Stimulated activated CD8-positive, alpha-beta memory T cell treated with anti-CD3 and anti-CD28 coated beads, Interleukin-15, amount 100 ng/mL, for 48 hours (primary cell): Measurements from ENCODE around the gene ESPN.
"Not testable (repeated sequence)": the region's sequence is repeated elsewhere in the genome, so short reads cannot be mapped to it uniquely, and the experiment has no call there.

Experiments
- DNase-seq, 2 donors: peaks; one replicate each; pipeline ENCODE4 v3.0.0-alpha.2; 2020; ENCODE audit warnings: low read depth in 2 of 2

Gene ESPN

GRCh38 chr1:6448749-6449631, 24.4 kb downstream of the ESPN start:
- DNase-seq, result no peak

- DNase-seq, result no peak
Measured at GRCh38 chr1:6450005-6450450, 25.5 kb downstream of the ESPN start.

DNA sequence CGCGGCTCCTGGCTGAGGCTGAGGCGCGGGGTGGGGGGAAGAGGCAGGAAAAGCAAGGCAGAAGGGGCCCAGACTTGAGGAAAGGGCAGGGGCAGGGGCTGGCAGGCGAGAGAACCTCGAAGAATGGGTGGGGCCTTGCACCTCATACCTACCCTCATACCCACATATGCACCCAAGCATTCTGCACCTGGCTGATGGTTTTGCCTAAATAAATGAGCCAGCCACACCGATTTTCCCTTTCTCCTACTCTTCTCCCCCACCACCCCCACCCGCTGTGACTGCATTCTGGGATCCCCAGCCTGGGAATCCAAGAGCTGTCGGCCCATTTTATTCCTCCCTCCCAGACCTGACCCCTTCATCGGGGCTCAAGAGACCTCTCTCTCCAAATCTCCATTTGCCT, 25.9 kb downstream of the ESPN start:
- not testable (repeated sequence) for DNase-seq

GRCh38 chr1:6450943-6451373, 26.4 kb downstream of the ESPN start:
- DNase-seq, result no peak

DNA sequence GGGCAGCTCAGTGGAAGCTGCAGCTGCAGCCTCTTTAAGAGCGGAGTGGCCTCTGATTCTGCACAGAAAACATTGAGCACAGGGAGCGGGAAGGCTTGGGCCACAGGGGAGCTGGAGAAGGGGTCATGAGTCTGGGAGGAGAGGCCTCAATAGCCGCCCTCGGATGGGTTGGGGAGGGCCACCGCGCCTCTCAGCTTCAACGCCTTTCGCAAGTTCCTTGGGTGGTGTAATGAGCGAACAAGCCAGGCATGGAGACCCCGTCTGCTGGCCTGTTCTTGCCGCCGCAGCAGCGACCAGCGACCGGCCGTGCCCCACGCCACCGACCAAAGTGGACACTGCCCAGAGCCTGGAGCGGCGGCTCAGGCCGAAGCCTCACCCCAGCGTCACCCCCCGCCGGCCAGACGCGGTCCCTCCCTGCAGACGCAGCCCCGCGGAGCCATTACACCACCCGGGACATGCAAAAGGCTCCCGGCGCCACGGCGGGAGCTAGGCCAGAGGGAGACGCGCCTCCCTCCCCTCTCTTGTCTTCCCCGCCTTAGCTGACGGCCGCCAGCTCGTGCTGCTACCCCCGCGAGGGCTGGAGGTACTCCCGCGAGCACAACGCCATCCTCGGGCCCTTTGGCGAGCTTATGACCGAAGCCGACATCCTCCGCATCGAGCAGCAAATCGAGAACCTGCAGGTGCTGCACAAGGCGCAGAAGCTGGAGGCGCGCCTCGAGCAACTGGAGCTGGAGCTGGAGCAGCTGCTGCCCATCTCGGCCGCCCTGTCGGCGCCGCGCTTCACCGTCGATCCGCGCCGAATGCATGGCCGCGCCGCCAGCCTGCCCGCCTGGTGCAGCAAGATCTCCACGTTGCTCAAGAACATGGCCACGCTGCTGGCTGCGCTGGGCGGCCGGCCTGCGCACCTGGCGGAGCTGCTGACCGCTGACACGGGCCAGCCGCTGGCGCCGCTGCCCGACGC, 29.6 kb downstream of the ESPN start:
- not testable (repeated sequence) for DNase-seq

DNA sequence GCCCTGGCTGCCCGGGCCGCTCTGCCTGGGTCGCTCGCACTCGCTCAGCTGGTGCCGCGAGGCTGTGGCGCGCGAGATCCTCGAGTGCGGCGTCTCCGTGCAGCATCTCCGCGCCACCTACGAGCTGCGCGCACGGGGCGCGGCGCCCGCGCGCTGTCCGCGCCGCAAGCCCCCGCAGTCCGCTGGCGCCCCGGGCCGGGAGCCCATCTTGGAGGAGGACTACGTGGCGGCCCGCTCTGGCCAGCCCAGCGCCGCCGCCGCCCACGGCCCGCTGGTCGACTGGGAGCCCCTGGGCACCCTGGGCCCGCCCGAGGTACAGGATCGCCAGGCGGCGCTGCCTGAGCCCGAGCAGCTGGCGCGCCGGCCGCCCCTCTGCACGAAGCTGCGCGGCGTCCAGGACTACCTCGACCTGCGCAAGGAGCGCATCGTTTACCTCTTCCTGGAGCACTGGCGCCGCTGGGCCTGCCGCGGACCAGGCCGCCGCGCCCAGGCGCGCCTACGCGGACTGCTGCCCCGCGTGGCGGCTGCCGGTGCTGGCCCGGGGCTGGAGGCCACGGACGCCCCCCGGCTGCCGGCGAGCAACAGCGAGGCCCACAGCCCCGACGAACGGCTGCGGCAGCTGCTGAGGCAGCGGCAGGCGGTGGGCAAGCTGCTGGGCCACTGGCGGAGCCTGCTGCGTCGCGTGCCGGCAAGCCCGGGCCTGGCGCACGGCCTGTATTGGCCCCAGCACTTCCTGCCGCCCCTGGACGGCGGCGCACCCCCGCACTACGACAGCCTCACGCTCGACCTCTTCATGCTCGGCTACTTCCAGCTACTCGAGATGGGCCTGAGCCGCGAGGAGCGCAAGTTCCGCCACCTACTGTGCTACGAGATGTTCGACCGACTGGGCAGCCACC, 30.5 kb downstream of the ESPN start:
- DNase-seq, result no peak

DNA sequence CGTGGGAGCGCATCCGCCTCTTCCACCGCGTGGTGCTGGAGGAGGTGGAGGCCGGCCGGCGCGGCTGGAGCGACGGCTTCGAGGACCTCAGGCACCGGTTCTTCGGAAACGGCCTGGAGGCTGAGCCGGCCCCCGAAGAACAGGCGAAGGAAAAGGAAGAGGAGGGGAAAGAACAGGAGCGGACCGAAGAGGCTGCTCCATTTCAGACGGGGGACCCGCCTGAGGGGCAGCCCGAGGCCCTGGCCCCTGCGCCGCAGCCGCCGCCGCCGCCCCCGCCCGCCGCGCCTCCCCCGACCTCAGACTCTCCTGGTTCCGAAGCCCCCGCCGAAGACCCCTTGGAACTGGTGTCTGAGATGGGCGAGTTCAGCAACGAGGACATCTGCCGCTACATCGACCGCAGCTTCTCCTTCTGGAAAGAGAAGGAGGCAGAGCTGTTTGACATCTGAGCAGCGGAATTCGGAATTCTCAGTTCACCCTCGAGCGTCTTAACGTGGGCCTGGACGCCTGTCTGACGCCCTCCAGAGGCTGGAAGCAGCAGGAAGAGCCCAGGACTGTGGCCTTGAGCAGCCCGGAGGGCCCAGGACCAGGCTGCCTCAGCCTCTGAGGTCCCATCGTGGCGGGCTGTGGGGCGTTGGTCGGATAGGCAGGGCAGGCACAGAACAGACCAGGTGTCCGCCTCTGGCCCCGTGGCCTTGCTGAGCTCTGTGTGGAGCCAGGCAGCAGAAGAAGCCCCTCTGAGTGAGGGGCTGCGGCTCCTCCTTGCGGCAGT, 31.4 kb downstream of the ESPN start:
- DNase-seq, result not testable (repeated sequence)

GRCh38 chr1:6456800-6457466, 32.4 kb downstream of the ESPN start:
- no peak for DNase-seq

DNA sequence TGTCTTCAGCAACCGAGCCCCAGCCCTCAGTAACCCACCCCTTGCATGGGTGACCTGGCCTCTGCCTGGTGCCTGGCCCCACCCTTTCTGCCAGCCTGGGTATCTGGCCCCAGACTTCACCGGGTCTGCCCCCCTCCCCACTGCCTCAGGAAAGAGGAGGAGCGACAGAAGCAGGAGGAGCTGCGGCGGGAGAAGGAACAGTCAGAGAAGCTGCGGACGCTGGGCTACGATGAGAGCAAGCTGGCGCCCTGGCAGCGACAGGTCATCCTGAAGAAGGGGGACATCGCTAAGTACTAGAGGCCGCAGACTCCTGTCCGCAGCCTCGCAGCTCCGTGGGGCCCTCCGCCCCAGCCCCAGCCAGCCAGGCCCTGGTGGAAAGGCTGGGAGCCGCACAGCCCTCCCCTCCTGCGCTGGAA, 35.3 kb downstream of the ESPN start:
- no peak for DNase-seq

DNA sequence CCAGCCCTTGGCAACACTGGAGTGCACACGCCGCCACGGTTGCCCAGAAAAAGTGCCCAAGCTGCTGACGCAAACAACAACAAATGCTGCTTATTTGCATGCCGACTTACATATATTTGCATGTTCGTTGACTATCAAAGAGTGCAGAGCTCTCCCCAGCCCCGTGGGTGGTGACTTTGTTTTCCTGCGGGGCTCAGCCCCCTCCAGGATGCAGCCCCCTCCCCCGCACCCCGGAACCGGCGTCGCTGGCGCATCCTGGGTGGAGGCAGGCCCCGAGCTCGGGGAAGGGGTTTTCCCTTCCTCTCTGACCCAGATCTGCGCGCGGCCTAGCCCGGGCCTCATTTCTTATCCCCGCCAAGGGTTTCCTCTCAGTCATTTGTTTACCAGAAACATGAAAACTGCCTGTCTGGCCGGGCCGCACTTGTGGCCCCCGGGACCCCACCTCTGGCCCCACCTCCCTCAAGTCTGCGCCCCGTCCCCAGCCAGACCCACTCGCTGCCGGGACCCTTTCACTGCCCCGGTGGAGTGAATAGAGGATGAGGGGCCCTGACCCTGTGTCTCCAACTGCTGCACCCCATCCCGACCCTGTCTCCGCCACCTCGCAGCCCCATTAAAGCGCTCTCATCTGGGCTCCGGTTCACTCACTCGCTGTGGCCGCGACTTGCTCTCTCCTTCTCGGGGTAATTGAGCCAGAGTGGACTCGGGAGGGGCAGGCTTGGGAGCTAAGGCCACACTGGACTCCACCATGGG, 35.9 kb downstream of the ESPN start:
- peak; percentile 67 to 72 for DNase-seq

DNA sequence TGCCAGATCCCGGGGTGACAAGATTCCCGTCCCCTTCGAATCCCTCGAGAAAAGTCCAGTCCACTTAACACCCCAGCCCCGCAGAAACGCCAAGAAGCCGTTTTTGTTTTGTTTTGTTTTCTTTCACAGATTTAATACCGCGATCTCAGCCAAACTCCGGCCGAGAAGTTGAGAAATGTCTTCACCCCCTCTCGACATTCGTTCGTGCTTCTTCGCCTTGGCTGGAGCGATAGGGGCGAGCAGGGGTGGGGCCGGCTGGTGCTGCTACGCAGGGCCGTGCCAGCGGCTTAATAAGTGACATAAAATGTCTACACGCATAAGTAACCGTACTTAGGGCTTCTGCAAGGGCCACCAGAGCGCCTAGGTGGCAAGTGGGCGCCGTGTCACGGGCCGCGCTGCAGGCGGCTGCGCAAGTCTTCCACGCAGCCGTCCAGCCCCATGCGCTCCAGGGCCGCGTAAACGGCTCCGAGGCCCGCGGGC, 36.5 kb downstream of the ESPN start:
- DNase-seq, result no peak

DNA sequence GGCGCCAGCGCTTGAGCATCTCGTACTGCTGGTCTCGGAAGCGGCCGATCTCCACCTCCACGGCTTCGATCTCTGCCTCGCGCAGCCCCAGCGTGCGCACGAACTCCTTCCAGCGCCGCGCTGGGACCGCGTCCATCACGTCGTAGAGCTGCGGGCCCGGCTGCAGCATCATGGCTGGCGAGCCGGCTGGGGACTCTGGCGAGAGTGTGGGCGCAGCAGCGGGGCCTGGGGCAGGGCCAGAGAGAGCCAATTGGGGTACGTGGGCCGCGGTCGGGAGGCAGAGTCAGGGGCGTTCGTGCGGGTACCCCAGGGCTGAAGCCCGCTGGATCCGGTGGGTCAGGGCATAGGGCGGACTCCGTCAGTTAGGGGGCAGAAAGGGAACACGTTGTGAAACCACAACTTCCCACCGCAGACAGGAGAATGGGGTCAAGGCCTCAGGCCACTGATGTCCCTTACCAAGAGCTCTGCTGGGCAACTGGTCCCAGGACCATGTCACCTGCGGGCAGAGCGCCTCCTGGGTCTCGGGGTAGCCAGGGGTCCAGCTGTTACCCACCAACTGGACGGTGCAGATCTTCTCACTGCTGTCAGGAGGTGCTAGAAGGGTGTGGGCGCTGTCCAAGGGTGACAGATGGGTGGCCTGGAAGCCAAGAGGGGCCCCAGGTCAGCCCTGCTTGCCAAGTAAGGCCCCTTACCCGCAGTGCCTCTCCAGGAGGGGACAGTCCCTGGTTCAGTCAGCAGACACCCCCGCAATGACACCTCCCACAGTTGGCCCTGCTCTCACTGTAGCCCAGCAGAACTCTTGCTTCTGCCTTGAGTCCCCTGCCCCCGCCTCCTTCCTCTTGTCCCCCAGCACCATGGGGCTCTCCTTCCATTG, 37.2 kb downstream of the ESPN start:
- no peak for DNase-seq

DNA sequence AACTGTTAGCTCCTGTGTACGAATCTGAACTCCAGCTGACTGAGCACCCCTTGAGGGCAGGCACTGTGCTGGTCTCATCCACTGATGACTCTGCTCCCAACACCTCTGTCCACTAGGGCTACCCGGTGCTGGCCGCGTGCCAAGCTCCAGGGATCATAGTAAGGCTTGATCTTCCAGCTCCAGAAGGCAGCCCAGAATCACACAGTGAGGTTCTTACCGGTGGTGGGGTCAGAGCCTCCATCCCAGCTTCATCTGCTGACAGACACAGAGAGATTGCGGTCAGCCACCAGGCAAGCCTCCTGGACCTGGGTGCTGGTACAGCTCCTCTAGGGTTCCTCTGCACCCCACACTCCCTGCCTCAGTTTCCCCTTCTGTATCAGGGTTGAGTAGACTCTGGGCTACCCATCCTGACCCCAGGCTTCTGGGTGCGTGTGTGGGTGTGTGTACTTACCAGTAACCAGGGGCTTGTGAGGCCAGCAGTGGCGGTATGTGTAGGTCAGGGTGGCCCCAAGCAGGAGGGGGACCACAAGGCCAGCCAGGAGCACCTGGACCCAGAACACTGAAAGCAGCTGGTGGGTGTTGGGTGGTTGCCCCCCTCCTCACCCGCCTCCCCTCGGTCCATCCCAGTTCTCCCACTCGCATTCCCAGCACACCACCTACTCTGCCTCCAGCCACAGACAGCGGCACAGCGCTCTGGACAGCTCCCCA, 38.0 kb downstream of the ESPN start:
- no peak for DNase-seq

GRCh38 chr1:6463120-6463412, 38.5 kb downstream of the ESPN start:
- DNase-seq, result no peak

GRCh38 chr1:6464514-6464836, 39.9 kb downstream of the ESPN start:
- DNase-seq, result no peak

DNA sequence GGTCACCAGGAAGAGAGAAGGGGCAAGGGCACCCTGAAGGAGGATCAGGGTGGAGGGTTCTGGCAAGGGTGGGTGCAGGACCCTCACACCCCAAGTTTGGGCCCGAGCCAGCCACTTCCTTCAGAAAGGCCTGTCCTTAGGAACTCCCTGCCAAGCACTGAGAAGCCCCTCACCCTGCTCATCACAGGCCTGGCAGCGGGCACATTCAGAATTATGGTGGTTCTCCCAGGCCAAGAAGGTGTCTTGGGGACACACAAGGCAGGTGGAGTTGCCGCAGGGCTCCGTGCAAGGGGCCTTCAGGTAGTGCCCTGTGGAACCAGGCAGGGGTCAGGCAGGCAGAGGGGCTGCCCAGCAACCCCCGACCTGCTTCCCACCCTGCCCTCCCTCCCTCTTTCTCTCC, 40.3 kb downstream of the ESPN start:
- DNase-seq, result no peak

GRCh38 chr1:6465461-6466005, 41.0 kb downstream of the ESPN start:
- no peak for DNase-seq

DNA sequence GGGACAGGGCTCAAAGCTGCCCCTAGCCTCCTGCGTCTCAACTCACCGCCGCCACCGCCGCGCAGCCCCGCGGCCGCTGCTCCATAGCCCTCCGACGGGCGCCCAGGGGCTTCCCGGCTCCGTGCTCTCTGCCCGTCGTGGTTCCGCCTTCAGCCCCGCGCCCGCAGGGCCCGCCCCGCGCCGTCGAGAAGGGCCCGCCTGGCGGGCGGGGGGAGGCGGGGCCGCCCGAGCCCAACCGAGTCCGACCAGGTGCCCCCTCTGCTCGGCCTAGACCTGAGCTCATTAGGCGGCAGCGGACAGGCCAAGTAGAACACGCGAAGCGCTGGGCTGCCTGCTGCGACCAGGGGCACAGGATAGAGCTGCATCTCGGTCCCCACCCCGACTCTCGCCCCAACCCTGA, 41.4 kb downstream of the ESPN start, which contains the start of gene TNFRSF25:
Gene TNFRSF25, minus strand, starts transcription at position 151 of the 400 bp plus-strand sequence. Its CDS starts 66 bp downstream, at position 85.
- DNase-seq, result no peak
